Measurements from ENCODE around the gene ASB3.
"Not testable (repeated sequence)": the region's sequence is repeated elsewhere in the genome, so short reads cannot be mapped to it uniquely, and the experiment has no call there.

Gene ASB3

DNA sequence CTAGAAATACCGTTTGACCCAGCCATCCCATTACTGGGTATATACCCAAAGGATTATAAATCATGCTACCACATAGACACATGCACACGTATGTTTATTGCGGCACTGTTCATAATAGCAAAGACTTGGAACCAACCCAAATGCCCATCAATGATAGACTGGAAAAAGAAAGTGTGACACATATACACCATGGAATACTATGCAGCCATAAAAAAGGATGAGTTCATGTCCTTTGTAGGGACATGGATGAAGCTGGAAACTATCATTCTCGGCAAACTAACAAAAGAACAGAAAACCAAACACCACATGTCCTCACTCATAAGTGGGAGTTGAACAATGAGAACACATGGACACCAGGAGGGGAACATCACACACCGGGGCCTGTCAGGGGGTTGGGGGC, 119.6 kb downstream of the ASB3 start:
- WGBS, 2 donors (ENCODE audit: extremely low coverage in 2 of 2, insufficient read length in 2 of 2, insufficient replicate concordance in 1 of 2): no CpG with 5 or more reads among the region's 5 CpGs

DNA sequence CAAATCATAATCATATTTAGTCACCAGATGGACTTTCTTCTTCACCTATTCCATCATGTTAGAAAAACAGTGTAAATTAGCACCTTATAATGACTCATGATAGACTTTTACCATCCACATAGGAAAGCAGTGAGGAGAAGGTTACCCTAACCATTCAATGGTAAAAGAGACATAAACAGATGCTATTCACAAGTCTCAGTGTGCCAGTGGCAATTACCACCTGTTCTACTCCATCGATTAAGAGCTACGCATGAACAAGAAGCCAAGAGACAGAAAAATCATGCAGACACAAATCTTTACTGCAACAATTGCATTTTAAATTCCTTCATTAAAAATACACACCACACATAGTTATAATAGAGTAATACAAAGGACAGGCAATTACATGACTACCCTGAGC, 125.9 kb downstream of the ASB3 start:
- H4K8ac ChIP-seq (ENCODE audit: low read depth, low read length): no peak overlapping the region
- no CpG with 5 or more reads among the region's 2 CpGs for WGBS, 2 donors (ENCODE audit: extremely low coverage in 2 of 2, insufficient read length in 2 of 2, insufficient replicate concordance in 1 of 2)

More for the DNA sequence above, 119.6 kb downstream of the ASB3 start:
- not testable (repeated sequence) for H2BK12ac ChIP-seq (ENCODE audit: low read length); H3K27ac ChIP-seq (replicated peaks; ENCODE audit: low read length); DNase-seq (ENCODE audit: low spot score); H3K18ac ChIP-seq (ENCODE audit: low read length); H2BK120ac ChIP-seq (ENCODE audit: low read depth, low read length); H3K14ac ChIP-seq (ENCODE audit: low read length); H3K4me3 ChIP-seq (ENCODE audit: low read length in 2 of 2); H3K9ac ChIP-seq (ENCODE audit: low read depth, low read length, poor library complexity); H3K4me1 ChIP-seq (ENCODE audit: control insufficient read depth in 2 of 2, insufficient read depth in 1 of 2, low read depth in 1 of 2, low read length in 2 of 2); H3K4me2 ChIP-seq (ENCODE audit: insufficient read depth, low read length, poor library complexity, severe bottlenecking); H3K79me1 ChIP-seq (ENCODE audit: low read depth, low read length); H3K27me3 ChIP-seq (ENCODE audit: control insufficient read depth in 3 of 3, insufficient read depth in 3 of 3, low read depth in 1 of 3, low read length in 3 of 3); H2BK5ac ChIP-seq (ENCODE audit: low read length); H2AFZ ChIP-seq (ENCODE audit: low read length); H4K91ac ChIP-seq (ENCODE audit: low read depth, low read length, poor library complexity); H2BK15ac ChIP-seq (ENCODE audit: low read length); H4K8ac ChIP-seq (ENCODE audit: low read depth, low read length); H3K4ac ChIP-seq (ENCODE audit: low read length); H2AK5ac ChIP-seq (ENCODE audit: low read depth, low read length); H3K23ac ChIP-seq (ENCODE audit: low read depth, low read length, poor library complexity); H3K9me3 ChIP-seq (replicated peaks in 1 of 2; ENCODE audit: control insufficient read depth in 2 of 2, insufficient read depth in 1 of 2, low read depth in 1 of 2, low read length in 2 of 2)
- peaks cover 2 to 20% of the 10 kb centered on the region in 2 donors for H3K36me3 ChIP-seq (replicated peaks in 1 of 2; ENCODE audit: control insufficient read depth in 2 of 2, insufficient read depth in 2 of 2, low read length in 2 of 2)

DNA sequence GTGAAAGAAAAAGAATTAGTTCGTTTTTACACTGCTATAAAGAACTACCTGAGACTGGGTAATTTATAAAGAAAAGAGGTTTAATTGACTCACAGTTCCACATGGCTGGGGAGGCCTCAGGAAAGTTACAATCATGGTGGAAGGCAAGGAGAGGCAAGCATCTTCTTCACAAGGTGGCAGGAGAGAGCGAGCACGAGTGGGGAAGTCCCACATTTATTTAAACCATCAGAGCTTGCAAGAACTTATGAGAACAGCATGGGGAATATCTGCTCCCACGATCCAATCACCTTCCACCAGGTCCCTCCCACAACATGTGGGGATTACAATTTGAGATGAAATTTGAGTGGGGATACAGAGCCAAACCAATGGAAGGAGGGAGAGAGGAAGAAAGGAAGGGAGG, 128.3 kb downstream of the ASB3 start:
- H3K4me3 ChIP-seq (ENCODE audit: low read length in 2 of 2); DNase-seq (ENCODE audit: low spot score); H3K4me1 ChIP-seq (ENCODE audit: control insufficient read depth in 2 of 2, insufficient read depth in 1 of 2, low read depth in 1 of 2, low read length in 2 of 2); H3K36me3 ChIP-seq (replicated peaks in 1 of 2; ENCODE audit: control insufficient read depth in 2 of 2, insufficient read depth in 2 of 2, low read length in 2 of 2); H4K91ac ChIP-seq (ENCODE audit: low read depth, low read length, poor library complexity); H3K9me3 ChIP-seq (replicated peaks in 1 of 2; ENCODE audit: control insufficient read depth in 2 of 2, insufficient read depth in 1 of 2, low read depth in 1 of 2, low read length in 2 of 2); H3K79me1 ChIP-seq (ENCODE audit: low read depth, low read length); H3K27me3 ChIP-seq (ENCODE audit: control insufficient read depth in 3 of 3, insufficient read depth in 3 of 3, low read depth in 1 of 3, low read length in 3 of 3); H2BK5ac ChIP-seq (ENCODE audit: low read length); H3K4ac ChIP-seq (ENCODE audit: low read length); H2BK120ac ChIP-seq (ENCODE audit: low read depth, low read length); H4K8ac ChIP-seq (ENCODE audit: low read depth, low read length); H3K23ac ChIP-seq (ENCODE audit: low read depth, low read length, poor library complexity); H2BK15ac ChIP-seq (ENCODE audit: low read length); H3K14ac ChIP-seq (ENCODE audit: low read length); H2BK12ac ChIP-seq (ENCODE audit: low read length); H3K27ac ChIP-seq (replicated peaks; ENCODE audit: low read length); H3K9ac ChIP-seq (ENCODE audit: low read depth, low read length, poor library complexity); H2AK5ac ChIP-seq (ENCODE audit: low read depth, low read length); H3K18ac ChIP-seq (ENCODE audit: low read length); H3K4me2 ChIP-seq (ENCODE audit: insufficient read depth, low read length, poor library complexity, severe bottlenecking); H2AFZ ChIP-seq (ENCODE audit: low read length): not testable (repeated sequence)
- WGBS, 2 donors (ENCODE audit: extremely low coverage in 2 of 2, insufficient read length in 2 of 2, insufficient replicate concordance in 1 of 2): no CpG with 5 or more reads among the region's 4 CpGs

More for the DNA sequence above, 125.9 kb downstream of the ASB3 start:
- Histone ChIP-seq H3K36me3 (replicated peaks in 1 of 2; ENCODE audit: control insufficient read depth in 2 of 2, insufficient read depth in 2 of 2, low read length in 2 of 2) (no peaks in the 10 kb centered on the region), H3K23ac (ENCODE audit: low read depth, low read length, poor library complexity) (no peak overlapping the region), H3K4me3 (ENCODE audit: low read length in 2 of 2) (no peak overlapping the region), H3K79me1 (ENCODE audit: low read depth, low read length) (no peaks in the 10 kb centered on the region), H3K4me1 (ENCODE audit: control insufficient read depth in 2 of 2, insufficient read depth in 1 of 2, low read depth in 1 of 2, low read length in 2 of 2) (no peaks in the 10 kb centered on the region), H2BK5ac (ENCODE audit: low read length) (no peak overlapping the region), H3K14ac (ENCODE audit: low read length) (no peak overlapping the region), H2BK120ac (ENCODE audit: low read depth, low read length) (no peak overlapping the region), H3K4ac (ENCODE audit: low read length) (no peak overlapping the region), H3K27me3 (ENCODE audit: control insufficient read depth in 3 of 3, insufficient read depth in 3 of 3, low read depth in 1 of 3, low read length in 3 of 3) (no peaks in the 10 kb centered on the region), H2BK12ac (ENCODE audit: low read length) (no peak overlapping the region), H3K9me3 (replicated peaks in 1 of 2; ENCODE audit: control insufficient read depth in 2 of 2, insufficient read depth in 1 of 2, low read depth in 1 of 2, low read length in 2 of 2) (no peaks in the 10 kb centered on the region), H3K9ac (ENCODE audit: low read depth, low read length, poor library complexity) (no peak overlapping the region), H3K18ac (ENCODE audit: low read length) (no peak overlapping the region), H3K4me2 (ENCODE audit: insufficient read depth, low read length, poor library complexity, severe bottlenecking) (no peak overlapping the region), H3K27ac (replicated peaks; ENCODE audit: low read length) (no peak overlapping the region), H4K91ac (ENCODE audit: low read depth, low read length, poor library complexity) (no peak overlapping the region), H2AFZ (ENCODE audit: low read length) (no peak overlapping the region), H2AK5ac (ENCODE audit: low read depth, low read length) (no peak overlapping the region), H2BK15ac (ENCODE audit: low read length) (no peak overlapping the region)
- DNase-seq (ENCODE audit: low spot score): no peak

DNA sequence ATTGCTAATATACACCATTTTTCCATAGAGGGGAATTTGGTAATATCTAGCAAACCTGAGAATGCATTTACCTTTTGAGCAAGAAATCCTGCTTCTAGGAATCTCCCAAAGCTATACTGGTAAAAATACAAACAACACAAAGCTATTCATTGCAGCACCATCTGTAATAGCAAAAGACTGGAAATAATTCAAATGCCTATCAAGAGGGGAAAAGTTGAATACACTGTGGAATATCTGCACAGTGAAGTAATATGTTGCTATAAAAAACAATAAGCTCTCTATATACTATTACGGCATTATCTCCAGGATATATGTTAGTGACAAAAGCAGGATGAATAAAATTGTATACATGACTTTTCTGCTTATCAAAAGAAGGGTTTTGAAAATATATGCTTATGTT, 131.5 kb downstream of the ASB3 start:
- no peak overlapping the region for H2BK12ac ChIP-seq (ENCODE audit: low read length)
- no peak for DNase-seq (ENCODE audit: low spot score)
- no peak overlapping the region for H4K91ac ChIP-seq (ENCODE audit: low read depth, low read length, poor library complexity)
- no peak overlapping the region for H2AK5ac ChIP-seq (ENCODE audit: low read depth, low read length)
- H3K27me3 ChIP-seq (ENCODE audit: control insufficient read depth in 3 of 3, insufficient read depth in 3 of 3, low read depth in 1 of 3, low read length in 3 of 3): no peaks in the 10 kb centered on the region
- no peaks in the 10 kb centered on the region for H3K79me1 ChIP-seq (ENCODE audit: low read depth, low read length)
- no peak overlapping the region for H3K18ac ChIP-seq (ENCODE audit: low read length)
- H3K14ac ChIP-seq (ENCODE audit: low read length): no peak overlapping the region
- H3K27ac ChIP-seq (replicated peaks; ENCODE audit: low read length): no peak overlapping the region
- H3K23ac ChIP-seq (ENCODE audit: low read depth, low read length, poor library complexity): no peak overlapping the region
- H2BK5ac ChIP-seq (ENCODE audit: low read length): no peak overlapping the region
- no peaks in the 10 kb centered on the region for H3K4me1 ChIP-seq (ENCODE audit: control insufficient read depth in 2 of 2, insufficient read depth in 1 of 2, low read depth in 1 of 2, low read length in 2 of 2)
- H4K8ac ChIP-seq (ENCODE audit: low read depth, low read length): no peak overlapping the region
- H3K4me2 ChIP-seq (ENCODE audit: insufficient read depth, low read length, poor library complexity, severe bottlenecking): no peak overlapping the region
- no peaks in the 10 kb centered on the region for H3K36me3 ChIP-seq (replicated peaks in 1 of 2; ENCODE audit: control insufficient read depth in 2 of 2, insufficient read depth in 2 of 2, low read length in 2 of 2)
- no peak overlapping the region for H3K4ac ChIP-seq (ENCODE audit: low read length)
- no peak overlapping the region for H2AFZ ChIP-seq (ENCODE audit: low read length)
- no peak overlapping the region for H3K9ac ChIP-seq (ENCODE audit: low read depth, low read length, poor library complexity)
- WGBS, 2 donors (ENCODE audit: extremely low coverage in 2 of 2, insufficient read length in 2 of 2, insufficient replicate concordance in 1 of 2): no CpG with 5 or more reads among the region's 1 CpG
- H2BK15ac ChIP-seq (ENCODE audit: low read length): no peak overlapping the region
- no peaks in the 10 kb centered on the region for H3K9me3 ChIP-seq (replicated peaks in 1 of 2; ENCODE audit: control insufficient read depth in 2 of 2, insufficient read depth in 1 of 2, low read depth in 1 of 2, low read length in 2 of 2)
- H3K4me3 ChIP-seq (ENCODE audit: low read length in 2 of 2): no peak overlapping the region
- no peak overlapping the region for H2BK120ac ChIP-seq (ENCODE audit: low read depth, low read length)

Data from neuronal stem cell (in vitro differentiated cells).